A549 (cell line): ENCODE results near the gene OBSCN. TPM values are rescaled to one million over a fixed set of nuclear protein-coding genes. Genes with fewer than 3 reads are reported as not detected.

ENCODE experiments used
- ATAC-seq, 2 experiments: fragments of 200-7000 bp in 1 of 2; fragments of >200 bp in 1 of 2; cut with Nextera tagmentation in 1 of 2; cut with Tn5 transposase in 1 of 2; 3 replicates each; pipeline versions ENCODE4 v1.8.0 to v1.9.1; 2018 to 2020; ENCODE audit warnings: mild to moderate bottlenecking in 1 of 2, moderate library complexity in 1 of 2
- CTCF ChIA-PET: fragments of 300-600 bp; sonication (Branson Sonifier 250); formaldehyde crosslinking; extraction: SDS; loops from one replicate; lab custom pipeline; 2021; ENCODE audit warnings: antibody characterized with exemption, inconsistent platforms; lab: Yijun Ruan, JAX
- POLR2A ChIA-PET: fragments of 350-600 bp; formaldehyde crosslinking; extraction: SDS; loops from one replicate; lab custom pipeline; 2021; ENCODE audit warnings: antibody characterized with exemption, inconsistent platforms; lab: Yijun Ruan, JAX
- DNase-seq, 2 experiments: peaks; one replicate each; pipeline versions ENCODE4 v3.0.0 to v3.0.0-alpha.2; 2011 to 2016; ENCODE audit warnings: low read depth in 1 of 2, low spot score in 1 of 2
- FAIRE-seq: peaks from 2 replicates; lab custom pipeline; 2011; peaks lifted over from hg19 to GRCh38; lab: Jason Lieb, UNC
- H3K27ac ChIP-seq, 2 experiments: fragments of >200 bp; sonication (Bioruptor Twin); formaldehyde crosslinking; 3 replicates each; pipeline ENCODE4 v1.5.1; 2016 to 2017
- H3K4me1 ChIP-seq: fragments of >200 bp; sonication (Bioruptor Twin); formaldehyde crosslinking; 3 replicates; pipeline ENCODE4 v1.6.1; 2016
- H3K4me2 ChIP-seq: fragments of >200 bp; sonication (Bioruptor Twin); formaldehyde crosslinking; 3 replicates; pipeline ENCODE4 v1.6.1; 2016
- H3K4me3 ChIP-seq: fragments of >200 bp; sonication (Bioruptor Twin); formaldehyde crosslinking; 3 replicates; pipeline ENCODE4 v1.5.1; 2016
- H3K9me3 ChIP-seq: fragments of >200 bp; sonication (Bioruptor Twin); formaldehyde crosslinking; 3 replicates; pipeline ENCODE4 v1.6.1; 2016
- BHLHE40 ChIP-seq: IDR thresholded peaks from 2 replicates; pipeline ENCODE4 v1.6.1; 2012; ENCODE audit warnings: low read depth, low read length, inconsistent platforms
- CBX2 ChIP-seq: fragments of 200-600 bp; sonication (generic); IDR thresholded peaks from 2 replicates; pipeline ENCODE4 v1.6.1; 2016; ENCODE audit warnings: low read depth, mild to moderate bottlenecking, borderline replicate concordance
- CHD2 ChIP-seq: fragments of 150-350 bp; IDR thresholded peaks from 2 replicates; pipeline ENCODE4 v1.6.1; 2014; ENCODE audit warnings: low read length; ENCODE audit not compliant: partially characterized antibody
- CHD4 ChIP-seq: fragments of 200-600 bp; sonication (generic); IDR thresholded peaks from 2 replicates; pipeline ENCODE4 v1.6.1; 2016; ENCODE audit warnings: antibody characterized with exemption, mild to moderate bottlenecking, borderline replicate concordance
- EP300 ChIP-seq, 2 experiments: fragments of >200 bp; sonication (Bioruptor Twin); formaldehyde crosslinking; IDR thresholded peaks; 2 replicates in 1 of 2; 3 replicates in 1 of 2; pipeline ENCODE4 v1.6.1; 2016 to 2017
- ESRRA ChIP-seq: fragments of 150-350 bp; IDR thresholded peaks from 2 replicates; pipeline ENCODE4 v1.6.1; 2014; ENCODE audit warnings: mild to moderate bottlenecking, low read length, borderline replicate concordance
- FOSL2 ChIP-seq, 2 experiments: fragments of 450-650 bp in 1 of 2; fragments of >200 bp in 1 of 2; sonication (Bioruptor Twin) in 1 of 2; formaldehyde crosslinking; IDR thresholded peaks; 2 replicates each; pipeline versions ENCODE4 v1.5.0 to v1.6.1; 2016 to 2020; ENCODE audit warnings: mild to moderate bottlenecking in 1 of 2, moderate library complexity in 1 of 2
- GATA3 ChIP-seq: IDR thresholded peaks from 2 replicates; pipeline ENCODE4 v1.6.1; 2012; ENCODE audit warnings: borderline replicate concordance
- HDAC2 ChIP-seq: fragments of 200-600 bp; sonication (generic); IDR thresholded peaks from 2 replicates; pipeline ENCODE4 v1.6.1; 2016
- HEYL ChIP-seq: fragments of 250-450 bp; sonication (Bioruptor Pico); IDR thresholded peaks from 2 replicates; pipeline ENCODE4 v1.8.0; 2021; ENCODE audit warnings: mild to moderate bottlenecking, moderate library complexity
- HOXB13 ChIP-seq: fragments of 250-450 bp; sonication (Bioruptor Pico); IDR thresholded peaks from 2 replicates; pipeline ENCODE4 v1.5.0; 2020; ENCODE audit warnings: low read depth, mild to moderate bottlenecking, moderate library complexity
- KDM1A ChIP-seq: fragments of 200-600 bp; sonication (generic); IDR thresholded peaks from 2 replicates; pipeline ENCODE4 v1.6.1; 2016; ENCODE audit warnings: low read depth, mild to moderate bottlenecking
- KDM5A ChIP-seq: fragments of 200-600 bp; sonication (generic); IDR thresholded peaks from 2 replicates; pipeline ENCODE4 v1.6.1; 2016; ENCODE audit warnings: antibody characterized with exemption, mild to moderate bottlenecking
- MYC ChIP-seq: IDR thresholded peaks from 2 replicates; pipeline ENCODE4 v1.6.1; 2012; ENCODE audit warnings: mild to moderate bottlenecking, inconsistent platforms, low read length, improper control_type of control experiment, borderline replicate concordance
- NFE2L2 ChIP-seq: fragments of 150-350 bp; conservative IDR thresholded peaks from 2 replicates; pipeline ENCODE4 v1.6.1; 2014; ENCODE audit warnings: low read length
- NR3C1 ChIP-seq: fragments of >200 bp; sonication (Bioruptor Twin); formaldehyde crosslinking; IDR thresholded peaks from 3 replicates; pipeline ENCODE4 v1.6.1; 2017
- POLR2A ChIP-seq: IDR thresholded peaks from 2 replicates; pipeline ENCODE4 v1.6.1; 2012; ENCODE audit warnings: mild to moderate bottlenecking, low read length
- RAD21 ChIP-seq, 2 experiments: fragments of >200 bp in 1 of 2; sonication (Bioruptor Twin) in 1 of 2; formaldehyde crosslinking in 1 of 2; IDR thresholded peaks in 1 of 2; conservative IDR thresholded peaks in 1 of 2; 2 replicates in 1 of 2; 3 replicates in 1 of 2; pipeline ENCODE4 v1.6.1; 2012 to 2018; ENCODE audit warnings: inconsistent platforms in 1 of 2
- SMC3 ChIP-seq: fragments of >200 bp; sonication (Bioruptor Twin); formaldehyde crosslinking; IDR thresholded peaks from 3 replicates; pipeline ENCODE4 v1.6.1; 2018; ENCODE audit warnings: inconsistent platforms
- SREBF2 ChIP-seq: fragments of 450-650 bp; IDR thresholded peaks from 2 replicates; pipeline ENCODE4 v1.6.1; 2014; ENCODE audit warnings: mild to moderate bottlenecking, moderate library complexity
- TFCP2L1 ChIP-seq: fragments of 250-450 bp; sonication (Bioruptor Pico); IDR thresholded peaks from 2 replicates; pipeline ENCODE4 v1.5.0; 2021; ENCODE audit warnings: mild to moderate bottlenecking
- ZSCAN20 ChIP-seq: fragments of 250-450 bp; sonication (Bioruptor Pico); IDR thresholded peaks from 2 replicates; pipeline ENCODE4 v1.8.0; 2022; ENCODE audit warnings: mild to moderate bottlenecking, moderate library complexity
- WGBS: methylation state at CpG from one replicate; pipeline ENCODE4 v1.1.6; 2017; ENCODE audit errors: missing lambda C conversion rate; 5-methylcytosine and 5-hydroxymethylcytosine counted together
- polyA plus RNA-seq, 4 experiments: library from polyadenylated mRNA; depleted of rRNA in 3 of 4; stranded (reverse); fragments of >200 nt; fragmentation: RNase III in 1 of 4; extraction: RNeasy Plus Mini Kit Qiagen cat#74134 plus additional on column Dnase treatment in 1 of 4; gene quantifications; 2 replicates in 3 of 4; 3 replicates in 1 of 4; pipeline ENCODE4 v1.2.3, GENCODE V29; 2011 to 2017
- TF ChIP-seq, protein P1 (sequence below): IDR thresholded peaks from 2 replicates; pipeline ENCODE4 v1.6.1; 2012
- TF ChIP-seq, protein P2 (sequence below): fragments of >200 bp; sonication (Bioruptor Twin); formaldehyde crosslinking; IDR thresholded peaks from 3 replicates; pipeline ENCODE4 v1.5.1; 2016
- TF ChIP-seq, protein P3 (sequence below): fragments of >200 bp; sonication (Bioruptor Twin); formaldehyde crosslinking; IDR thresholded peaks from 2 replicates; pipeline ENCODE4 v1.6.1; 2016
- TF ChIP-seq, protein P4 (sequence below): IDR thresholded peaks from 2 replicates; pipeline ENCODE4 v1.6.1; 2012
- TF ChIP-seq, protein P5 (sequence below): fragments of 450-650 bp; IDR thresholded peaks from 2 replicates; pipeline ENCODE4 v1.6.1; 2014; ENCODE audit warnings: antibody characterized with exemption

Gene OBSCN
- polyA plus RNA-seq, 2 of the 4 experiments (the other 2 are of a cell fraction), result 3.1 to 6.8 TPM

DNA sequence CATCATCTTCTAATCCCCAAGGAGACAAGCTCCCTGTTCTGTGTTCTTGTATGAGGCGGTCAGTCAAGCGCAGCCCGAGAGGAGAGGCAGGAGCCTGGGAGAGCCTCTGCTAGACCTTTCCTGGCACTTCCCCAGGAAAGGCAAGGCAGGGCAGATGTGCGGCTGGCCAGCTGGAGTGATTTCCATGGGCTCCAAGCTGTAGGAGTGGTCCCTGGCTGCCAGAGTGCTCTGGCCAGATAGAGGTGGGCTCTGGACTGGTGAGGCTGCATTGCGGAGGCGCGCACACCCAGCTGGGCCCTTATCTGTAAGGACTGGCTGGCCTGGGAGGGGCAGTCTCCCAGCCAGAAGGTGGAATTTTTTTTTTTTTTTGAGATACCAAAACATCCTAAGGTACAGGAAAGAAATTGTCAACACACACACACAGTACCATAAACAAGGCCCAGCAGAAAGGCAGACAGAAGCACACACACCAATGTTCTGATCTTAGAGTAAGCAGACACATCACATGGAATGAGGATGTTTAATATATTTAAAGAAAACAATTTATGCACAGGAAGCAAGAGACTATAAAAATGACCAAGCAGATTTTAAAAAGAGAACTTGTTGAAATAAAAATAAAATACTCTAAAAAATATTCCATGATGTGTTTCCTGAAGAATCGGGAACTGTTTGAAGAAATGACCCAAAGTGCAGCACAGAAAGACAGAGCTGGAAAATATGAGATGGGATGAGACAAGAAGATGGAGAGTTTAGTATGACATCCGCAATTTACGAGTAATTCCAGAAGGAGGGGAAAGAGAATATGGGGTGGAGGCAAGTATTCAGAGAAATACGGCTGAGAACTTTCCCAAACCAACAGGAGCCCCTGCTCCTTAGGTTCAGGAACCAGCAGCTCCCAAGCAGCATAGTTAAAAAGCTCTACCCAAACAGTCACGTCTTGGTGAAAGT is 28.8 kb upstream of the OBSCN start:
- FAIRE-seq (no peak), DNase-seq (no peak), ATAC-seq (no peak)
- Histone ChIP-seq H3K9me3 (no peaks in the 10 kb centered on the region), H3K27ac (no peak overlapping the region), H3K4me1 (no peaks in the 10 kb centered on the region), H3K4me3 (no peak overlapping the region), H3K4me2 (no peak overlapping the region)
- TF ChIP-seq NR3C1 (no peak), NFE2L2 (no peak), CBX2 (no peak), KDM5A (no peak), ZSCAN20 (CRISPR knock-in tag) (no peak), EP300 (IDR thresholded peaks at IDR 0.05) (no peak)
- TF ChIP-seq, protein P1, sequence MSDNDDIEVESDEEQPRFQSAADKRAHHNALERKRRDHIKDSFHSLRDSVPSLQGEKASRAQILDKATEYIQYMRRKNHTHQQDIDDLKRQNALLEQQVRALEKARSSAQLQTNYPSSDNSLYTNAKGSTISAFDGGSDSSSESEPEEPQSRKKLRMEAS, result no peak
- 88% methylated on average over 12 of the region's 12 CpGs for WGBS
- ChIA-PET CTCF (interaction anchor here (2.0 to 3.9 kb wide), 4 partner anchors 10 to 180 kb away, joined by 5 to 19 read pairs (median 9); partner anchors contain the start of gene IBA57), POLR2A (no interaction called here)

DNA sequence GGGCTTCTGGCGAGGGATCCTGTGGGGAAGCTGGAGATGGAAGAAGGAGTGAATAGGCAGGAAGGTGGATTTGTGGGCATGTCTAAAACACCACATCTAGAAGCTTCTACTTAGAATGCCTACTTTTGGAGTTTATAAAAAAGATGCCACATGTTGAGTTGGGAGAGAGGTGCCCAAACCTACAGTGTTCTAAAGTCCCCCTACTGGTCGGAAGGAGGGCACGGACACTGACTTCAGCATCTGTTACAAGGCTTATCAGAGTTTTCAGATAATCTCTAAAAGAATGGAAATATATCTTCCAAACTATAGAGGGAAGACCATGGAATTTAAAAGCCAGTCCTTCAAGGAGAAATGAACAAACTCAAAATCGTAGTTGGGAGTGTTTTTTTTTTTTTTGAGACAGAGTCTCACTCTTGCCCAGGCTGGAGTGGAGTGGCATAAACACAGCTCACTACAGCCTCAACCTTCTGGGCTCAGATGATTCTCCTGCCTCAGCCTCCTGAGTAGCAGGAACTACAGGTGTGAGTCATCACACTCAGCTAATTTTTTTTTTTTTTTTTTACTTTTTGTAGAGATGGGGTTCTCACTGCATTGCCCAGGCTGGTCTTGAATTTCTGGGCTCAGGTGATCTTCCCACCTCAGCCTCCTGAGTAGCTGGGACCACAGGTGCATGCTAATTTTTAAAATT is 27.4 kb upstream of the OBSCN start:
- Histone ChIP-seq H3K27ac (no peak overlapping the region), H3K4me3 (no peak overlapping the region), H3K4me1 (no peaks in the 10 kb centered on the region), H3K4me2 (no peak overlapping the region), H3K9me3 (no peaks in the 10 kb centered on the region)
- FAIRE-seq, result no peak
- CTCF ChIA-PET, result interaction anchor here (0.7 to 3.9 kb wide), 7 partner anchors 9 to 181 kb away, joined by 3 to 19 read pairs (median 5); partner anchors contain the start of gene IBA57
- 73% methylated on average over 4 of the region's 4 CpGs for WGBS
- ATAC-seq, result peak; percentile 52 to 70; a peak in 5 of 6 replicates
- DNase-seq, result peak in 1 of 2 experiments; percentile 43
- TF ChIP-seq POLR2A (no peak), HOXB13 (no peak), FOSL2 (IDR thresholded peaks at IDR 0.05) (no peak), FOSL2 (CRISPR knock-in tag; IDR thresholded peaks at IDR 0.05) (0 out of 2 replicates have a peak, but pooled peaks have one; percentile 13), KDM1A (no peak), RAD21 (conservative IDR thresholded peaks at IDR 0.05 in 1 of 2, IDR thresholded peaks at IDR 0.05 in 1 of 2) (no peak), CHD4 (no peak)
- TF ChIP-seq, protein P2, sequence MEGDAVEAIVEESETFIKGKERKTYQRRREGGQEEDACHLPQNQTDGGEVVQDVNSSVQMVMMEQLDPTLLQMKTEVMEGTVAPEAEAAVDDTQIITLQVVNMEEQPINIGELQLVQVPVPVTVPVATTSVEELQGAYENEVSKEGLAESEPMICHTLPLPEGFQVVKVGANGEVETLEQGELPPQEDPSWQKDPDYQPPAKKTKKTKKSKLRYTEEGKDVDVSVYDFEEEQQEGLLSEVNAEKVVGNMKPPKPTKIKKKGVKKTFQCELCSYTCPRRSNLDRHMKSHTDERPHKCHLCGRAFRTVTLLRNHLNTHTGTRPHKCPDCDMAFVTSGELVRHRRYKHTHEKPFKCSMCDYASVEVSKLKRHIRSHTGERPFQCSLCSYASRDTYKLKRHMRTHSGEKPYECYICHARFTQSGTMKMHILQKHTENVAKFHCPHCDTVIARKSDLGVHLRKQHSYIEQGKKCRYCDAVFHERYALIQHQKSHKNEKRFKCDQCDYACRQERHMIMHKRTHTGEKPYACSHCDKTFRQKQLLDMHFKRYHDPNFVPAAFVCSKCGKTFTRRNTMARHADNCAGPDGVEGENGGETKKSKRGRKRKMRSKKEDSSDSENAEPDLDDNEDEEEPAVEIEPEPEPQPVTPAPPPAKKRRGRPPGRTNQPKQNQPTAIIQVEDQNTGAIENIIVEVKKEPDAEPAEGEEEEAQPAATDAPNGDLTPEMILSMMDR, result peak; percentile 23; the same call in 1 of the 3 replicates
- POLR2A ChIA-PET, result no interaction called here

DNA sequence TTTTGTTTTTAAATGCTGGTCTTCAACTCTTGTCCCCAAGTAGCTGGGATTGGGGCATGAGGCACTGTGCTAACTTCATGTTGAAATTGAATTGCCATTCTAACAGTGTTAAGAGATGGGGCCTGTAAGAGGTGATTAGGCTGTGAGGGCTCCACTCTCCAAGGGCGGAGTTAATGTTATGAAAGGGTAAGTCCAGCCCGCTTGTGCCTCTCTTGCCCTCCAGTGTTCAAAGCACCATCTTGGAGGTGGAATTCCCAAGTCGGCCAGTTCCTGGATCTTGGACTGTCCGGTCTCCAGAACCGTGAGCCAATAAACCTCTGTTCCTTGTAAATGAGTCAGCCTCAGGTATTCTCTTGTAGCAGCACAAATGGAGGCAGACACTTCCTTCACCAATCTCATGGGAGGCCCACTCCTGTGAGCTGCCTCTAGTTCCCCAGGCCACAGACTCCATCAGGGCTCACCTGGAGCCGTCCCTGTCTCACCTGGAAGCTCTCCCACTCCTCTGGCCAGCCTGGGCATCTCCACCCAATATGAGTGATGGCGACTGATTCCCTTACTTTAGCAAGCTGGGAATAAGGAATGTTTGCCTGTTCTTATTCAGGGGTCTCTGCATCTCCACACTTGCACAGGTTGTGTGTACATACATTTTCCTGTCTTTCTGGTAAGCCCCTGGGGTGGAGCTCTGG is 26.7 kb upstream of the OBSCN start:
- FAIRE-seq (no peak), ATAC-seq (no peak), DNase-seq (no peak)
- CTCF ChIA-PET, result interaction anchor here (1.1 to 2.0 kb wide), 4 partner anchors 15 to 182 kb away, joined by 4 to 8 read pairs (median 5); partner anchors contain the start of gene IBA57
- Histone ChIP-seq H3K9me3 (no peaks in the 10 kb centered on the region), H3K4me3 (no peak overlapping the region), H3K4me1 (no peaks in the 10 kb centered on the region), H3K27ac (no peak overlapping the region), H3K4me2 (no peak overlapping the region)
- 94% methylated on average over 7 of the region's 7 CpGs for WGBS
- POLR2A ChIA-PET, result no interaction called here
- no peak for TF ChIP-seq CHD4
- TF ChIP-seq HEYL (CRISPR knock-in tag), result no peak
- no peak for TF ChIP-seq BHLHE40
- TF ChIP-seq TFCP2L1, result no peak
- no peak for TF ChIP-seq KDM5A
- TF ChIP-seq, protein P3, sequence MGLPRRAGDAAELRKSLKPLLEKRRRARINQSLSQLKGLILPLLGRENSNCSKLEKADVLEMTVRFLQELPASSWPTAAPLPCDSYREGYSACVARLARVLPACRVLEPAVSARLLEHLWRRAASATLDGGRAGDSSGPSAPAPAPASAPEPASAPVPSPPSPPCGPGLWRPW, result no peak
- TF ChIP-seq, protein P4, sequence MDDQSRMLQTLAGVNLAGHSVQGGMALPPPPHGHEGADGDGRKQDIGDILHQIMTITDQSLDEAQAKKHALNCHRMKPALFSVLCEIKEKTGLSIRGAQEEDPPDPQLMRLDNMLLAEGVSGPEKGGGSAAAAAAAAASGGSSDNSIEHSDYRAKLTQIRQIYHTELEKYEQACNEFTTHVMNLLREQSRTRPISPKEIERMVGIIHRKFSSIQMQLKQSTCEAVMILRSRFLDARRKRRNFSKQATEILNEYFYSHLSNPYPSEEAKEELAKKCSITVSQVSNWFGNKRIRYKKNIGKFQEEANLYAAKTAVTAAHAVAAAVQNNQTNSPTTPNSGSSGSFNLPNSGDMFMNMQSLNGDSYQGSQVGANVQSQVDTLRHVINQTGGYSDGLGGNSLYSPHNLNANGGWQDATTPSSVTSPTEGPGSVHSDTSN, result no peak
- no peak for TF ChIP-seq HOXB13
- TF ChIP-seq SREBF2, result no peak
- TF ChIP-seq, protein P1, result no peak
- TF ChIP-seq ESRRA, result no peak
- no peak for TF ChIP-seq SMC3
- no peak for TF ChIP-seq HDAC2
- TF ChIP-seq MYC, result no peak
- no peak for TF ChIP-seq CHD2
- no peak for TF ChIP-seq GATA3
- TF ChIP-seq, protein P5, sequence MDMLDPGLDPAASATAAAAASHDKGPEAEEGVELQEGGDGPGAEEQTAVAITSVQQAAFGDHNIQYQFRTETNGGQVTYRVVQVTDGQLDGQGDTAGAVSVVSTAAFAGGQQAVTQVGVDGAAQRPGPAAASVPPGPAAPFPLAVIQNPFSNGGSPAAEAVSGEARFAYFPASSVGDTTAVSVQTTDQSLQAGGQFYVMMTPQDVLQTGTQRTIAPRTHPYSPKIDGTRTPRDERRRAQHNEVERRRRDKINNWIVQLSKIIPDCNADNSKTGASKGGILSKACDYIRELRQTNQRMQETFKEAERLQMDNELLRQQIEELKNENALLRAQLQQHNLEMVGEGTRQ, result no peak
